ENCODE measurements around the gene DIPK1B.
"Not testable (repeated sequence)": the region's sequence is repeated elsewhere in the genome, so short reads cannot be mapped to it uniquely, and the experiment has no call there.

Gene DIPK1B

DNA sequence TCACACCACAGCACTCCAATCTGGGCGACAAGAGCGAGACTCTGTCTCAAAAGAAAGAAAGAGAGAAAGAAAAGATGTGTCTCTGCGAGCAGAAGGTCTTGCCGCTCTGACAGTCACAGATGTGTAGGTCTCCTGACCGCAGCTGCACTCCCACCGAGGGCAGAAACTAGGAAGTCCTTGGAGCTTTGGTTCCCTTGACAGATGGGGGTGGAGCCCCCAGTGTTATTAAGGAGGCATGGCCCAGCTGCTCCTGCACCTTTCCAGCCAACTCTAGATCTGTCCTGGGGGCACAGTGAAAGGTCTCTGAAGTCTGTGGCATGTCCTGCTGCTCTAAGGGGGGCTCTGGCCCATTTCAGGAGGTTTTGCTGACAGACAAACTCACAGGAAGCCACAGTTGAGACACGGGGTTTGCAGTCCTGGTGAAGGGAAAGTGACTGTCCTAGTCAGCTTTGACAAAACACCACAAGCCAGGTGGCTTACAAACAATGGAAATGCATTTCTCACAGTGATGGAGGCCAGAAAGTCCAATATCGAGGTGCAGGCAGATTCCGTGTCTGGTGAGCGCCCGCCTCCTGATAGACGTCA, 9.0 kb upstream of the DIPK1B start:
- TF ChIP-seq, protein P1, sequence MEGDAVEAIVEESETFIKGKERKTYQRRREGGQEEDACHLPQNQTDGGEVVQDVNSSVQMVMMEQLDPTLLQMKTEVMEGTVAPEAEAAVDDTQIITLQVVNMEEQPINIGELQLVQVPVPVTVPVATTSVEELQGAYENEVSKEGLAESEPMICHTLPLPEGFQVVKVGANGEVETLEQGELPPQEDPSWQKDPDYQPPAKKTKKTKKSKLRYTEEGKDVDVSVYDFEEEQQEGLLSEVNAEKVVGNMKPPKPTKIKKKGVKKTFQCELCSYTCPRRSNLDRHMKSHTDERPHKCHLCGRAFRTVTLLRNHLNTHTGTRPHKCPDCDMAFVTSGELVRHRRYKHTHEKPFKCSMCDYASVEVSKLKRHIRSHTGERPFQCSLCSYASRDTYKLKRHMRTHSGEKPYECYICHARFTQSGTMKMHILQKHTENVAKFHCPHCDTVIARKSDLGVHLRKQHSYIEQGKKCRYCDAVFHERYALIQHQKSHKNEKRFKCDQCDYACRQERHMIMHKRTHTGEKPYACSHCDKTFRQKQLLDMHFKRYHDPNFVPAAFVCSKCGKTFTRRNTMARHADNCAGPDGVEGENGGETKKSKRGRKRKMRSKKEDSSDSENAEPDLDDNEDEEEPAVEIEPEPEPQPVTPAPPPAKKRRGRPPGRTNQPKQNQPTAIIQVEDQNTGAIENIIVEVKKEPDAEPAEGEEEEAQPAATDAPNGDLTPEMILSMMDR (IDR thresholded peaks at IDR 0.05; ENCODE audit: insufficient read depth, missing control alignments): no peak
- no peak for DNase-seq (ENCODE audit: insufficient read length, low spot score)
- no peak for FAIRE-seq

DNA sequence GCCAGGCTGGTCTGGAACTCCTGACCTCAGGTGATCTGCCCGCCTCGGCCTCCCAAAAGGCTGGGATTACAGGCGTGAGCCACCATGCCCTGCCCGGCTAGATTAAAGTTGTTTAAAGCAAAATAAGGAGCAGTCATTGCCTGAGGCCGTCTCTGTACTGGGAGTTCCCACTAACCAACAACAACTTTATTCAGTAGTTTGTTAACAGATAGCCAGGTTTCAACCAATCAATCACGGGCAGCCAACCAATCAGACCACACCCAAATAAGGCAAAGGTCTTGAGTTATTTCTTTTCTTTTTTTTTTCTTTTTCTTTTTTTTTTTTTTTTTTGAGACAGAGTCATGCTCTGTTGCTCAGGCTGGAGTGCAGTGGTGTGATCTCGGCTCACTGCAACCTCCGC, 7.6 kb upstream of the DIPK1B start:
- DNase-seq (ENCODE audit: insufficient read length, low spot score); FAIRE-seq: not testable (repeated sequence)

DNA sequence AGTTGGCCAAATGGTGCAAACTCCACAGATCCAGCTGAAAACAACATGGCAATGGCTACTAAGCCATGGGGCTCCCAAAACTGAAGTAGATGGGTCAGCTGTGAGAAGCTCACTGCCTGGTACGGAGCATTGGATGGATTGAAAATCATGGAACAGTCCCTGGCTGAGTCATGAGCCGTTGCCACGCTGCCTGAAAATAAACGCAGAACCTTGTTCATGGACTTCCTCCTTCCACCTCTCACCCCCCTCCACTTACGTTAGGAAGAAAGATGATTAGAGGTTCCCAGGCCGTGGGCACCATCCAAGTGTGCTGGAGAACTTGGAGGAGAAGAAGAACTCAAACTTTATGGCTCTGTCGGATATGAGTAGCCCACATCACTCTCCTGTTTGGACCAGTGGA, 6.8 kb upstream of the DIPK1B start:
- FAIRE-seq (no peak), DNase-seq (ENCODE audit: insufficient read length, low spot score) (no peak)
- TF ChIP-seq, protein P1 (IDR thresholded peaks at IDR 0.05; ENCODE audit: insufficient read depth, missing control alignments): no peak

DNA sequence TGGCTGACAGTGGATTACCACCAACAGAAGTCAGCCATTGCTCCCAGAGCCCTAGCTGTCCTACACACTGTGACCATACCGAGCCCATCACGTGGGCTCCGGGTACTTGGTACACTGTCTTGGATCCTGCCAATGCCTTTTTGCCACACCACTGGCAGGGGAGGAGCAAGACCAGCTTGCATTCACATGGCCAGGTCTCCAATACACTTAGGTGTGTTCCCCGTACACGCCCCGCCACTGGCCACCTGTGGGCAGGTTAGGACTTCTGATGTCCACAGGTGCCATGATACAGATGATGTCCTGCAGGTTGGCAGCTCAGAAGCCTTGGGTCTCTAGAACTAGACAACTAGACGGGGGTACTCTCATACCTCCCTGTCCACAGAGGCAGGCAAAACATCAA, 5.4 kb upstream of the DIPK1B start:
- DNase-seq (ENCODE audit: insufficient read length, low spot score) (no peak), FAIRE-seq (no peak)
- TF ChIP-seq, protein P1 (IDR thresholded peaks at IDR 0.05; ENCODE audit: insufficient read depth, missing control alignments): no peak

DNA sequence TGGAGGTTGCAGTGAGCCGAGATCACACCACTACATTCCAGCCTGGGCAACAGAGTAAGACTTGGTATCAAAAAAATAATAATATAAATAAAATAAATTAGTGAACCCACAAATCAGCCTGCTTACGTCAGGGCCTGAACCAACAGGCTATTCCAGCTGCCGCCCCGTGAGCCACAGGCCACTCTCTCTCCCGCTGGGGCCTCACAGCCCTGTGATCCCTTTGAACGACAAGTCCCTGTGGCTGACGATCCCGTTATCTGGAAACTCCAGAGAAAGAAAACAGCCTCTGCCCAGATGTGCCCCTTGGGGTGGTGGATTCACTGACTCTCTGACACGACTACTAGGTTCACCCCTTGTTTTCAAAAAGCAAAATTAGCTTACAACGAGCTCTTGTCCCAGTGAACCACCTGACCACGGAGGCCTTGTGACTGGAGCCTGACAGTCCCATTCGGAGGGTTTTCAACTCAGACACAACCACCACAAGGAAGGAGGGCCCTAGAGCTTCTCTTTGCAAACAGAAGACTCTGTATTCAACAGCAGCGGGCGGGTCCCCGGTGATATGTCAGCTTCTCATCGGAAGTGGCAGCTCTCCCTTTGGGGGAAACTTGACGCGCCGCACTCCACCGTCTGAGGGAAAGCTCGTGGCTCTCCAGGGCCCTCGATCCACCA, 4.4 kb upstream of the DIPK1B start:
- DNase-seq (ENCODE audit: insufficient read length, low spot score): no peak
- FAIRE-seq: no peak
- TF ChIP-seq, protein P1 (IDR thresholded peaks at IDR 0.05; ENCODE audit: insufficient read depth, missing control alignments): no peak

DNA sequence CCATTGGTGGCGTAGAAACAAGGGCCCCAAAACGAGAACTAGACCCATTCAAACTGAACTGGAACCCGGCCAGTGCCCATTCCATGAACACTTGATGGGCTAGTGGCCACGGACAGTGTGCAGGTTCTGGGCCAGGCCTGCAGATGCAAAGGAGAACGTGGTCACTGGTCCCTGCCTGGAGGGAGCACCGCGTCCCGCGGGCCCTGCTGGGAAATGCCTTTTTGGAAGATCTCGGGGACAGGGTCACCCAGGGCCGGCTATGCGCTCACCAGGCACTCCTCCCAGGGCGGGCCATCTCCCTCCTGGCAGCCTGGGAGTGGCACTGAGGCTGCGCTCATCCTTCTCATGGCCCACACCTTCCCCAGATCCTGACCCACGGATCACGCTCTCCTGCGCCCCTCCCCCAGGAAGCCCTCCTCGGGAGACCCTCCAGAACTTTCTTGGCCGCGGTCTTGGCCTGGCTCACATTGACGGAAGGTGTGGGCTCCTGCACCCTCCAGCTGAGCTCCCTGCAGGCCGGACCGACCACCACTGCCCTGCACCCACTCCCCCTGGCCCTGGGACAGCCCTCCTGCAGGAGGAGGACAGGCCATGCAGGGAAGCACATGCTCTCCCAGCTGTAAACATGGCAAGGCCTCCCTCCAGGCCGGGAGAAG, 2.8 kb upstream of the DIPK1B start:
- FAIRE-seq (no peak), DNase-seq (ENCODE audit: insufficient read length, low spot score) (no peak)
- TF ChIP-seq, protein P1 (IDR thresholded peaks at IDR 0.05; ENCODE audit: insufficient read depth, missing control alignments): no peak

DNA sequence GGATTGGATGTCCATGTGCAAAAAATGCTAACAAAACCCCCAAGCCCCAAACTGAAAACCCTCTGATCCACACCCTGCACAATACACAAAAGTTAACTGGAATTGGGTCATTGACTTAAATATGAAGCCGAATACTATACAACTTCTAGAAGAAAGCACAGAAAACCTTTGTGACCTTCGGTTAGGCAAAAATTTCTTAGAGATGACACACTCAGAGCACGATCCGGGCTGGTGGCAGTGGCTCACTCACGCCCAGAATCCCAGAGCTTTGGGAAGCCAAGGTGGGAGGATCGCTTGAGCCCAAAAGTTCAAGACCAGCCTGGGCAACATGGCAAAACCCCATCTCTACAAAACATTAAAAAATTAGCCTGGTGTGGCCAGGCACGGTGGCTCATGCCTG, 1.8 kb upstream of the DIPK1B start:
- DNase-seq (ENCODE audit: insufficient read length, low spot score): no peak
- FAIRE-seq: no peak

DNA sequence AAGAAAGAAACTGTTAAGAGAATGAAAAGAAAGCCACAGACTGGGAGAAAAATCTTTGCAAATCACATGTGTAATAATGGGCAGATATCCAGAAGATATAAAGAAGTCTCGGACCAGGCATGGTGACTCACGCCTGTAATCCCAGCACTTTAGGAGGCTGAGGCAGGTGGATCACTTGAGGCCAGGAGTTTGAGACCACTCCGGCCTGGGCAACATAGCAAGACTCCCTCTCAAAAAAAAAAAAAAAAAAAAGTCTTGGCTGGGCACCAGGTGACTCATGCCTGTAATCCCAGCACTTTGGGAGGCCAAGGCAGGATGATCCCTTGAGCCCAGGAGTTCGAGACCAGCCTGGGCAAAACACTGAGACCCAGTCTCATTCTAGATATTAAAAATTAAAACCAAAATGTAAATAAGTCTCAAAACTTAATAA, 1.1 kb upstream of the DIPK1B start:
- not testable (repeated sequence) for FAIRE-seq; DNase-seq (ENCODE audit: insufficient read length, low spot score)

More for the DNA sequence above, 1.8 kb upstream of the DIPK1B start:
- TF ChIP-seq, protein P1 (IDR thresholded peaks at IDR 0.05; ENCODE audit: insufficient read depth, missing control alignments): no peak

Data from D721Med (cell line).